Fibroblast of the aortic adventitia (primary cell): ENCODE measurements around the gene BEX3. TPM values are rescaled to one million over a fixed set of nuclear protein-coding genes. Genes with fewer than 3 reads are reported as not detected.
A peak's percentile ranks its signal among the peaks of the same experiment; 100 is the strongest.

ENCODE experiments used
- DNase-seq: peaks from one replicate; pipeline ENCODE4 v3.0.0-alpha.2; 2010; ENCODE audit warnings: low read depth
- H3K4me3 ChIP-seq: 2 replicates; pipeline ENCODE4 v1.5.1; 2011; ENCODE audit warnings: low read depth, mild to moderate bottlenecking, control low read depth, low read length, moderate library complexity
- total RNA-seq: library from RNA; depleted of rRNA; stranded (reverse); fragments of >200 nt; gene quantifications from 2 replicates; pipeline ENCODE4 v1.2.3, GENCODE V29; 2012; ENCODE audit warnings: low replicate concordance
- TF ChIP-seq, protein P1 (sequence below): IDR thresholded peaks from 2 replicates; pipeline ENCODE4 v1.5.1; 2011; ENCODE audit warnings: mild to moderate bottlenecking, low read length, control low read depth, inconsistent platforms; ENCODE audit not compliant: insufficient read depth

The BEX3 gene
- total RNA-seq, 1 donor: 222 TPM

DNA sequence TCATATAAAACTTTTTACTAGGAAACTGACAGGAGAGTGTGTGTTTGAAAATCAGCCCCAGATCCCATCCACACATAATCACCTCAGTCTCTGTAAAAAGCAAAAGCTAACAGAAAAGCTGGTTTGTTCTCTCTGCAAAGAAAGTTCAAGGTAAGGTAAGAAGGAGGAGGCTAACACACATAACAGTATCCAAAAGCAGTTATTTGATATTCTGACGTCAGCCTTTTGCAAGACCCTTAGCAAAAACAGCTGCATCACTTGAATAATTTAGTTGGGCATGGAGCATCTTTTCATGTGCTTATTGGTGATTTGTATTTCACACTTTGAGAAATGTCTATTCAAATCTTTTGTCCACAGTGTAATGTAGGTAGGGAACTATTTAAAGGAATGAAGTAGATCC, 14.5 kb upstream of the BEX3 start:
- no peak for DNase-seq
- no peak overlapping the region for H3K4me3 ChIP-seq
- TF ChIP-seq, protein P1, sequence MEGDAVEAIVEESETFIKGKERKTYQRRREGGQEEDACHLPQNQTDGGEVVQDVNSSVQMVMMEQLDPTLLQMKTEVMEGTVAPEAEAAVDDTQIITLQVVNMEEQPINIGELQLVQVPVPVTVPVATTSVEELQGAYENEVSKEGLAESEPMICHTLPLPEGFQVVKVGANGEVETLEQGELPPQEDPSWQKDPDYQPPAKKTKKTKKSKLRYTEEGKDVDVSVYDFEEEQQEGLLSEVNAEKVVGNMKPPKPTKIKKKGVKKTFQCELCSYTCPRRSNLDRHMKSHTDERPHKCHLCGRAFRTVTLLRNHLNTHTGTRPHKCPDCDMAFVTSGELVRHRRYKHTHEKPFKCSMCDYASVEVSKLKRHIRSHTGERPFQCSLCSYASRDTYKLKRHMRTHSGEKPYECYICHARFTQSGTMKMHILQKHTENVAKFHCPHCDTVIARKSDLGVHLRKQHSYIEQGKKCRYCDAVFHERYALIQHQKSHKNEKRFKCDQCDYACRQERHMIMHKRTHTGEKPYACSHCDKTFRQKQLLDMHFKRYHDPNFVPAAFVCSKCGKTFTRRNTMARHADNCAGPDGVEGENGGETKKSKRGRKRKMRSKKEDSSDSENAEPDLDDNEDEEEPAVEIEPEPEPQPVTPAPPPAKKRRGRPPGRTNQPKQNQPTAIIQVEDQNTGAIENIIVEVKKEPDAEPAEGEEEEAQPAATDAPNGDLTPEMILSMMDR: no peak

DNA sequence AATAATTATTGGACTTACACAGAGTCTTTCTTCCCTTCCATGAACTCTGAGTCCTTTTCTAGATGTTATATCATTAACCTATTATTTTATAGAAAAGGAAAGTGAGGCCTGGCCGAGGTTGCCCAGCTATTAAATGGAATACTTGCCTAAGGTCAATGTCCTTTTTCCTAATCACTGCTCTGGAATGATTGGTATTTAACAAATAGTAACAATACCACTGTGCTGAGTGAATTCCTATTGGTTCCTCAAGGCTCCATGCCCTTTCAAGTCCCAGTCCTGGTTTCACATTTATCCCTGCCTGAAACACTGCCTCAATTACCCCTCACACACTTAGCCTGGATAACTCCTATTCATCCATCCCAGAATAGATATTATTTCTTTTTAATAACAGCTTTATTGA, 13.9 kb upstream of the BEX3 start:
- DNase-seq: peak; percentile 52
- H3K4me3 ChIP-seq: no peak overlapping the region
- TF ChIP-seq, protein P1: no peak

DNA sequence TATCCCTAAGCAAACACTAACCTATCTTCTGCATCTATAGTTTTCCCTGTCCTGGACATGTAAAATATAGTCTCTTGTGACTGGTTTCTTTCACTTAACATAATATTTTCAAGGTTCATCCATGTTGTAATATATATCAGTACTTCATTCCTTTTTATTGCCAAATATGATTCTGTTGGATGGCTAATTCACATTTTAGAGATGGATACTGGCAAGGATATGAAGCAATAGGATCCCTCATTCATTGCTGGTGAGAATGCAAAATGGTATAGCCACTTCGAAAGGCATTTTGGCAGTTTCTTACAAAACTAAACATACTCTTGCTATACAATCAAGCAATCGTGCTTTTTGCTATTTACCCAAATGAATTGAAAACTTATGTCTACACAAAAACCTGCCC, 13.3 kb upstream of the BEX3 start:
- TF ChIP-seq, protein P1: no peak
- DNase-seq: no peak
- H3K4me3 ChIP-seq: no peak overlapping the region

DNA sequence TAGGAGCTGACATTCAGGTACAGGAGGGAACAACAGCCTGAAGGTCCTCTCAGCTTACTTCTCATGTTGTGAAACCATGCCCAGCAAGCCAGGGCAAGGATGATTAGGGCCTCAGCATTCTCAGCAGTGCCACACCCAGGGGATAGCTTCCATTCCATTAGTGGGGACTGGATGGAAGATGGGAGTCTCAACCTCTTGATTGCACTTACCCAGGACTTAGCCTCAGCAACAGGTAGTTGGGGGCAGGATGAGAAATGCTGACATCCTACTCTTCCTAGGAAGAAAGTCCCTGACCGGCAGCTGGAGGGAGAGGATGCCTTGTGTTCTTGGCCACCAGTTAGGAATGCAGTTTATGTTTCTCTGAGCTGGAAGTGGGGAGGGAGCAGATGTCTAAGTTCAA, 8.8 kb upstream of the BEX3 start:
- H3K4me3 ChIP-seq: no peak overlapping the region
- TF ChIP-seq, protein P1: no peak
- DNase-seq: no peak

DNA sequence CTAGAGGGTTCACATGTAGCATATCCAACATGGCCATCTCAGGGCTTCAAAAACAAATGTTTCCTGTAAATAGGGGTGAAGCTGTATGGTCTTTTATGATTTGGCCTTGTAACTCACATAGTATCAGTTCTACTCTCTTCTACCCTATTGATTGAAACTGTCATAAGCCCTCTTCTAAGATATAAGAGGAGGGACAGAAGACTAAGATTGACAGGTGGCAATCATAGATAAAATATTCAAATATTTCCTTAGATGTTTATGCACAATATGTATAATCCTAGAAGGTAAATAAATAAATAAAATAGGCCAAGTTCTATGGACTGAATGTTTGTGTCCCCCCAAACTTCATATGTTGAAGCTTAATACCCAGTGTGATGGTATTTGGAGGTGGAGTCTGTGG, 6.9 kb upstream of the BEX3 start:
- DNase-seq: no peak
- TF ChIP-seq, protein P1: no peak
- H3K4me3 ChIP-seq: no peak overlapping the region

DNA sequence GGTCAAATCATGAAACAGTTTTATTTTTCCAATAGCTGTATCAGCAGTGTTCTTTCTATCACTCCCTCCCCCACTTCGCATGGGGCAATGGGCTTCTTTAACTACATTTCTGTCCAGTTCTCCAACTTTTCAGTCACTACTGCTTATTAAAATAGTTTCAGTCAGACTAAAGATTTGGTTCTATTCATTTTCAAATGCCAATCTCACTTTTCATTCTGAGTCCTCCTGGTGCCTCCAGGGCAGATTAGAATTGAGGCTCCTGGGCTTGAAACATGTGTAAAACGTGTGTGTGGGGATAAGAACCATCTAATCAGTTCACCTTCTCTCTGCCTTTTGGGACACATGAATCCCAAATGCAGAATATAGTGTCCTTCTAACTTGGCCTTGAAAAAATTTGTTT, 3.5 kb upstream of the BEX3 start:
- TF ChIP-seq, protein P1: no peak
- no peak for DNase-seq
- H3K4me3 ChIP-seq: no peak overlapping the region

DNA sequence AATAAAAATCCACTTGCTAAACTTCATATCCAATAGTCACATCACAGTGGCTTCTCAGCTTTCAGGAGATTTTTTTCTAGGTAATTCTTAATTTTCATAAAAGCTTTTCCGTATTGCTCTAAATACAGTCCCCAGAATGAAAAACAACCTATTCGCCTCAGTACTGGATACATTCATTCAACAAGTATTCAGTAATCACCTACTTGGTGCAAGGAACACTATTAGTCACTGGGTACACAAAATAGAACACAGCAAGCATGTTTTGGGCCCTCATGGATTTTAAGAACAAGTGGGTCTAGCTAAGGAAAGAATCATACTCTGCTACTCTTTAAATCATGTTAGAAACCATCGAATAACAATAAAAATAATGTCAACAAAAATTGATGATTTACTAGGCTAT, 2.8 kb upstream of the BEX3 start:
- H3K4me3 ChIP-seq: no peak overlapping the region
- DNase-seq: no peak
- TF ChIP-seq, protein P1: no peak
